Upper lobe of right lung (tissue), 1 donor: ENCODE results near the gene PRR16. TPM values are rescaled to one million over a fixed set of nuclear protein-coding genes. Genes with fewer than 3 reads are reported as not detected.
"Not testable (repeated sequence)": the region's sequence is repeated elsewhere in the genome, so short reads cannot be mapped to it uniquely, and the experiment has no call there.

ENCODE experiments used
- ATAC-seq: fragments of 200-7000 bp; cut with Tn5 transposase; one replicate; pipeline ENCODE4 v1.9.1; 2020; ENCODE audit warnings: mild to moderate bottlenecking, moderate library complexity
- DNase-seq: peaks from one replicate; pipeline ENCODE4 v3.0.0-alpha.2; 2020
- H3K27ac ChIP-seq: fragments of 200-600 bp; one replicate; pipeline ENCODE4 v1.8.0; 2022
- H3K27me3 ChIP-seq: fragments of 200-600 bp; one replicate; pipeline ENCODE4 v1.8.0; 2022; ENCODE audit warnings: mild to moderate bottlenecking
- H3K36me3 ChIP-seq: fragments of 200-600 bp; one replicate; pipeline ENCODE4 v1.8.0; 2022
- H3K4me1 ChIP-seq: fragments of 200-600 bp; one replicate; pipeline ENCODE4 v1.8.0; 2022
- H3K4me3 ChIP-seq: fragments of 200-600 bp; one replicate; pipeline ENCODE4 v1.8.0; 2022; ENCODE audit warnings: mild to moderate bottlenecking
- H3K9me3 ChIP-seq: fragments of 200-600 bp; one replicate; pipeline ENCODE4 v1.8.0; 2022
- intact Hi-C: fragments of 100-400 bp; cut with DNase I; formaldehyde crosslinking; loops from one replicate; pipeline ENCODE4 v1.11.0; 2022
- long read RNA-seq: library from polyadenylated mRNA; unstranded; transcript quantifications from one replicate; pipeline ENCODE4 v2.0.0, GENCODE V29; 2021
- total RNA-seq: library from RNA; stranded (reverse); fragmentation: NEBNext Ultra II Directional; extraction: Animal tissue kit (Norgen Biotek cat#: 25700); gene quantifications from one replicate; pipeline ENCODE4 v1.2.1, GENCODE V29; 2021
- TF ChIP-seq, protein P1 (sequence below): fragments of 200-600 bp; IDR thresholded peaks from one replicate; pipeline ENCODE4 v1.8.0; 2022; ENCODE audit warnings: antibody characterized with exemption
- donor health status: DM: no; HTN: yes; CAD: no; lungs with severe emphysema.

Gene PRR16
- total RNA-seq, result 3.1 TPM
- long read RNA-seq, partial matches to known transcripts, result 0 of 1 reads
- long read RNA-seq, other reads (novel, unspliced or antisense), result 1 of 1 reads

DNA sequence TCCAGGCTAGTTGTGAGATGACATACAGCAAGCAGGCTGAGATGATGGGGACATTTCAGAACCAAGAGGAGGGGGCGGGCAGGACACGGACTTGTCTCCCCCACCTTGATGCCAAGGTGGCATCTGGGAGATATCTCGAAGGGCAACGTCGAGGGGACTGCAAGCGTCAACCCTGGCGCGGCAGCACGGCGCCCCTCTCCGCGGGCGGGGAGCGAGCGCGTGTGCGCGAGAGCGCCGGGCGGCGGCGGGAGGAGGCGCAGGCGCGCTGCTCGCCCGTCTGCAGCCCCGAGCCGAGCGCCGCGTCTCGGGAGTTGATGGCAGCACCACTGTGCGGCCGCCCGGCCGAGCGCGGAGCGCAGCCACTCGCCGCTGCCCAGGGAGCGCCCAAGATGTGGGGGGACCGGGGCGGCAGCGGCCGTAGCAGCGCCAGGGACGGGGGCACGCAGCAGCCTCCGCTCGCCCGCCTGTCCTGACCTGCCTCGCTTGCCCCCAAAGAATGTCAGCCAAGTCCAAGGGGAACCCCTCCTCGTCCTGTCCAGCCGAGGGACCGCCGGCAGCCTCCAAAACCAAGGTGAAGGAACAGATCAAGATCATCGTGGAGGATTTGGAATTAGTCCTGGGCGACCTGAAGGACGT lies at the start of gene PRR16:
Gene PRR16, plus strand, starts transcription at position 310 of the 636 bp plus-strand sequence.
- peak; percentile 72 for DNase-seq
- Histone ChIP-seq H3K4me3 (peak within 1 kb of the TSS; percentile 59), H3K27ac (no peak within 1 kb of the TSS), H3K36me3 (no peaks in the 10 kb centered on the region), H3K27me3 (peaks cover 28% of the 10 kb centered on the region), H3K4me1 (no peaks in the 10 kb centered on the region), H3K9me3 (no peaks in the 10 kb centered on the region)
- intact Hi-C loops, result no loop called here
- ATAC-seq, result peak; percentile 92
- TF ChIP-seq, protein P1, sequence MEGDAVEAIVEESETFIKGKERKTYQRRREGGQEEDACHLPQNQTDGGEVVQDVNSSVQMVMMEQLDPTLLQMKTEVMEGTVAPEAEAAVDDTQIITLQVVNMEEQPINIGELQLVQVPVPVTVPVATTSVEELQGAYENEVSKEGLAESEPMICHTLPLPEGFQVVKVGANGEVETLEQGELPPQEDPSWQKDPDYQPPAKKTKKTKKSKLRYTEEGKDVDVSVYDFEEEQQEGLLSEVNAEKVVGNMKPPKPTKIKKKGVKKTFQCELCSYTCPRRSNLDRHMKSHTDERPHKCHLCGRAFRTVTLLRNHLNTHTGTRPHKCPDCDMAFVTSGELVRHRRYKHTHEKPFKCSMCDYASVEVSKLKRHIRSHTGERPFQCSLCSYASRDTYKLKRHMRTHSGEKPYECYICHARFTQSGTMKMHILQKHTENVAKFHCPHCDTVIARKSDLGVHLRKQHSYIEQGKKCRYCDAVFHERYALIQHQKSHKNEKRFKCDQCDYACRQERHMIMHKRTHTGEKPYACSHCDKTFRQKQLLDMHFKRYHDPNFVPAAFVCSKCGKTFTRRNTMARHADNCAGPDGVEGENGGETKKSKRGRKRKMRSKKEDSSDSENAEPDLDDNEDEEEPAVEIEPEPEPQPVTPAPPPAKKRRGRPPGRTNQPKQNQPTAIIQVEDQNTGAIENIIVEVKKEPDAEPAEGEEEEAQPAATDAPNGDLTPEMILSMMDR, result peak; percentile 13

DNA sequence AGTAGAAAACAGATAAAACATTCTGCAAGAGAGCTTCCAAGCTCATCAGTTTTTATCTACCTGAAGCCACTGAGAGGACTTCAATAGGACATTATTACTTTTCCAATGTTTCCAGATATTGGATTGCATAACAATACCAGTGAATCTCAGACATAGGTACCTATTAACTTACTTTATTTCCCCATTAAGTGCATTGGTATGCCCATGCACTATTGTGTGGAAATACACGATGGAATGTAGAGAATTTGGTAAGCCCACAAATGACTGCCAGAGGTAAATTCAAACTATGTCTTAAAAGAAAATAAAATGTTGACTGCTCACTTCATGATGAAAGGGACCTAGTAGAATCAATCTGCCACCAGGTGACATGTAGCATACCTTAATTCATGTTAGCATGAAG lies 48.1 kb upstream of the PRR16 start:
- TF ChIP-seq, protein P1, result no peak
- Histone ChIP-seq H3K9me3 (no peaks in the 10 kb centered on the region), H3K4me3 (no peak overlapping the region), H3K36me3 (no peaks in the 10 kb centered on the region), H3K27me3 (no peaks in the 10 kb centered on the region), H3K27ac (no peak overlapping the region), H3K4me1 (no peaks in the 10 kb centered on the region)
- no peak for ATAC-seq
- no peak for DNase-seq
- intact Hi-C loops, result no loop called here

DNA sequence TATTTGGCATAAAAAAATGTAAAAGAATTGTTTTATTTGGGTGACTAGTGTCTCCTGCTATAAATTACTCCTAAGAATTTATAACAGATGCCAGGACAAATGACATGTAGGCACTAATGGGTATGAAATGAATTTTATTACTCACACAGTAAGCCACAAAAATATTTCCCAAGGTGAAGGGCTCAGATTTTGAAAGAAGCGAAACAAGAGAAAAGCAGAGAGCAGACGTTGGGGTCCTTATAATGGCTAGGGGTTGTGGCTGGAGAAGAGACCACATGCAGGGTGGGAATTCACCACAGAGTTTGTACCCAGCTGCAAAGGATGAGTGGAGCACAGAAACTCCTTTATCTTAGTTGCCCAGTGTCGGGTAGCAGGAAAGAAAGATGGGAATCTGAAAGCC lies 45.0 kb upstream of the PRR16 start:
- no peaks in the 10 kb centered on the region for H3K9me3 ChIP-seq
- H3K27ac ChIP-seq, result no peak overlapping the region
- intact Hi-C loops, result no loop called here
- ATAC-seq (no peak), DNase-seq (no peak)
- H3K4me3 ChIP-seq, result no peak overlapping the region
- H3K27me3 ChIP-seq, result no peaks in the 10 kb centered on the region
- no peaks in the 10 kb centered on the region for H3K4me1 ChIP-seq
- TF ChIP-seq, protein P1, result no peak
- H3K36me3 ChIP-seq, result no peaks in the 10 kb centered on the region

DNA sequence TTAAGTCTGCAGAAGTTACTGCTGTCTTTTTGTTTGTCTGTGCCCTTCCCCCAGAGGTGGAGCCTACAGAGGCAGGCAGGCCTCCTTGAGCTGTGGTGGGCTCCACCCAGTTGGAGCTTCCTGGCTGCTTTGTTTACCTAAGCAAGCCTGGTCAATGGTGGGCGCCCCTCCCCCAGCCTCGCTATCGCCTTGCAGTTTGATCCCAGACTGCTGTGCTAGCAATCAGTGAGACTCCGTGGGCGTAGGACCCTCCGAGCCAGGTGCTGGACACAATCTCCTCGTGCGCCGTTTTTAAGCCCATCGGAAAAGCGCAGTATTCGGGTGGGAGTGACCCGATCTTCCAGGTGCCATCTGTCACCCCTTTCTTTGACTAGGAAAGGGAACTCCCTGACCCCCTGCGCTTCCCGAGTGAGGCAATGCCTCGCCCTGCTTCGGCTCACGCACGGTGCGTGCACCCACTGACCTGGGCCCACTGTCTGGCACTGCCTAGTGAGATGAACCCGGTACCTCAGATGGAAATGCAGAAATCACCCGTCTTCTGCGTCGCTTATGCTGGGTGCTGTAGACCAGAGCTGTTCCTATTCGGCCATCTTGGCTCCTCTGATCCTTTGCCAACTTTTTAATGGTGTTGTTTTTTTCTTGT lies 37.3 kb upstream of the PRR16 start:
- ATAC-seq, H3K9me3 ChIP-seq, H3K27ac ChIP-seq, intact Hi-C loops, H3K36me3 ChIP-seq, H3K4me1 ChIP-seq, H3K27me3 ChIP-seq, H3K4me3 ChIP-seq: not testable (repeated sequence)
- peak; percentile 40 for DNase-seq

DNA sequence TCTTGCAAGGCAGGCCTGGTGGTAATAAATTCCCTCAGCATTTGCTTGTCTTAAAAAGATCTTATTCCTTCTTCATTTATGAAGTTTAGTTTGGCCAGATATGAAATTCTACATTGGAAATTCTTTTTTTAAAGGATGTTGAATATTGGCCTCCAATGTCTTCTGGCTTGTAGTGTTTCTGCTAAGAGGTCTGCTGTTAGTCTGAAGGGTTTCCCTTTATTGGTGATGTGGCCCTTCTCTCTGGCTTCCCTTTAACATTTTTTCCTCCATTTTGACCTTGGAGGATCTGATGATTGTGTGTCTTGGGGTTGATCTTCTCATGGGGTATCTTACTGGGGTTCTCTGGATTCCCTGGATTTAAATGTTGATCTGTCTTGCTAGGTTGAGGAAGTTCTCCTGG lies 33.5 kb upstream of the PRR16 start:
- DNase-seq, result no peak
- H3K27ac ChIP-seq, result no peak overlapping the region
- intact Hi-C loops, result no loop called here
- no peaks in the 10 kb centered on the region for H3K4me1 ChIP-seq
- H3K4me3 ChIP-seq, result no peak overlapping the region
- H3K27me3 ChIP-seq, result no peaks in the 10 kb centered on the region
- TF ChIP-seq, protein P1, result no peak
- H3K9me3 ChIP-seq, result no peaks in the 10 kb centered on the region
- no peak for ATAC-seq
- H3K36me3 ChIP-seq, result no peaks in the 10 kb centered on the region

DNA sequence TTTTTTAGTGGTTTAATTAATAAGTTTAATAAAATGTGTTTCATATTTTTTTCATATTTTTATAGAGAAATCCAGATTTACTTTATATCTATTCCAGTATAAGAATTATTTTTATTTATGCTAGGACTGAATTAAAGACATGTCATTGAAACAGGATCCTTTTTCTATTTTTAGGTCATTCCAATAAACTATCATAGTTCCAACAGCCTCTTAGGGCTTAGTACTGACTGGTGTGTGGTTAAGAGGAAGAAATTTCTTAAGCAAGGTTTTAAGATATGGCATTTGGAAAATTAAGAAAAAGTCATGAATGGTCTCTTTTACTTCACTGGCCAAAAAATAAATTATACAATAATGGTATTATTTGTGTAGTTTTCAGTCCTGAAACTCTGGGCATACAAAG lies 31.2 kb upstream of the PRR16 start:
- no peaks in the 10 kb centered on the region for H3K9me3 ChIP-seq
- H3K36me3 ChIP-seq, result no peaks in the 10 kb centered on the region
- H3K27ac ChIP-seq, result no peak overlapping the region
- ATAC-seq (no peak), DNase-seq (no peak)
- H3K4me3 ChIP-seq, result no peak overlapping the region
- intact Hi-C loops, result no loop called here
- H3K27me3 ChIP-seq, result no peaks in the 10 kb centered on the region
- TF ChIP-seq, protein P1, result no peak
- no peaks in the 10 kb centered on the region for H3K4me1 ChIP-seq
